ENCODE measurements around the gene NEU1.
"Not testable (repeated sequence)": the region's sequence is repeated elsewhere in the genome, so short reads cannot be mapped to it uniquely, and the experiment has no call there.

The NEU1 gene

DNA sequence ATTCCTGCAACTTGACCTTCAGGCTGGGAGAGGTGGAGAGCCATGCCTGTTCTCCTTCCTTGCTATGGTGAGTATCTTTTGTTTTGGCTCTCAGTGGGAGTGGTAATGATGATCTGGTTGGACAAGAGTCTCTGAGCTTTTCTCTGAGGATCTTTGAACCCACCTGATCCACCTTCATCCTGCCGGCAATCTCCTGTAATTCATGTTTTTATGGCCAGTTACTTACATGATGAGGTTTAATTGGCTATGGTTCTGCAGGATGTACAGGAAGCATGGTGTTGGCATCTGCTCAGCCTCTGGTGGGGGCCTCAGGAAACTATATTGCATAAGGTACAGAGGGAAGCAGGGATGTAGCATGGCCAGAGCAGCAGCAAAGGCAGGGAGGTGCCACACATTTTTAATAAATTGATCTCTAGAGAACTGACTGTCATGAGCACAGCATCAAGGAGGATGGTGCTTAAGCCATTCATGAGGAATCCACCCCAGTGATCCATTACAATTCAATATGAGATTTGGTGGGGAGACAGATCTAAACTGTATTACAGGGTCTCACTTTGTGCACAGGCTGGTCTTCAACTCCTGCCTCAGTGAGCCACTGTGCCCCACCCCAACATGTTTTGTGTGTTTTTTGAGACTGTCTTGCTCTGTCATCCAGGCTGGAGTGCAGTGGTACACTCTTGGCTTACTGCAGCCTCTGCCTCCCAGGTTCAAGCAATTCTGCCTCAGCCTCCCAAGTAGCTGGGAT, 25.1 kb downstream of the NEU1 start:
- DNase-seq: no peak

DNA sequence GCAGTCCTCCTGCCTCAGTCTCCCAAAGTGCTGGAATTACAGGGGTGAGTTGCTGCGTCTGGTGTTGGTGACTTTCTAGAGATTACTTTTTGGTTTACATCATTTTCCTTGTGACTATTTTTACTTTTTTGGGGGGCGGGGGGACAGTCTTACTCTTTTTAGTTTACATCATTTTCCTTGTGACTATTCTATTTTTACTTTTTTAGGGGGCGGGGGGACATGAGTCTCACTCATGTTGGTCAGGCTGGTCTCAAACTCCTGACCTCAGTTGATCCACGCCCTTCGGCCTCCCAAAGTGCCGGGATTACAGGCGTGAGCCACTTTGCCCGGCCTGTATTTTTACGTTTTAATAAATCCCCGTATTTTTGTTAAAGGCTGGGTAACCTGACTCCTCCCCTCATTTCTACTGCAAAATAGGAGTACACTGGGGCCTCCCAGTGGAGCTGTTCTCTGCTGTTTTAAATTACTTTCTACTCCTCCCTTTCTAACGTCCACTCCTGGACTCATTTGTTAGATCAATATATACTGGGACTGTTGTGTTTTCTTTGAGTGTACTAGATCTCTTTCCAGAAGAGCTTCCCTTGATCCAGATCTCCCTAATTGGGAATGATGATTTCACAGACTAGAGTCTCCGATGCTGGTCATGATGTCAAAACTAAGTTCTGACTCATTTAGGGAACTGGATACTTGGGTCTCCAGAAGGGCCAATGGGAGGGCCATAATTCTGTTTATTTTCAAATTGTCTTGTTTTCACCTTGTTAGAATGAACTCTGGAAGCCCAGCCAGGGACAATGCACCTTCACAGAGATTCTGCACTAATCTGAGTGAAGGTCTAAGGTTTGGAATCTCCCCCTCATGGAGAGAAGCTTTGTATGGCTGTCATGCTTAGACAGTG, 25.9 kb downstream of the NEU1 start:
- no peak for DNase-seq

DNA sequence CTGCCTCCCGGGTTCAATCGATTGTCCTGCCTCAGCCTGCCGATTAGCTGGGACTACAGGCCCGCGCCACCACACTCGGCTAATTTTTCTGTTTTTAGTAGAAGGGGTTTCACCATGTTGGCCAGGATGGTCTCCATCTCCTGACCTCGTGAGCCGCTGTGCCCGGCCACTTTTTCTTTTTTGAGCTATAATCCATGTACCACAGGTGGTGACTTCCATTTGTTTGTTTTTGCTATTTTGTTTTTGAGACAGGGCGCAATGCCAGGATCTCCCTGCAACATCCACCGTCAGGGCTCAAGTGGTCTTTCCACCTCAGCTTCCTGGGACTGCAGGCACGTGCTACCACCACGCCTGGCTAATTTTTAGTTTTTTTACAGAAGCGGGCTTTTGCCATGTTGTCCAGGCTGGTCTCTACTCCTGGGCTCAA, 26.6 kb downstream of the NEU1 start:
- DNase-seq: no peak

DNA sequence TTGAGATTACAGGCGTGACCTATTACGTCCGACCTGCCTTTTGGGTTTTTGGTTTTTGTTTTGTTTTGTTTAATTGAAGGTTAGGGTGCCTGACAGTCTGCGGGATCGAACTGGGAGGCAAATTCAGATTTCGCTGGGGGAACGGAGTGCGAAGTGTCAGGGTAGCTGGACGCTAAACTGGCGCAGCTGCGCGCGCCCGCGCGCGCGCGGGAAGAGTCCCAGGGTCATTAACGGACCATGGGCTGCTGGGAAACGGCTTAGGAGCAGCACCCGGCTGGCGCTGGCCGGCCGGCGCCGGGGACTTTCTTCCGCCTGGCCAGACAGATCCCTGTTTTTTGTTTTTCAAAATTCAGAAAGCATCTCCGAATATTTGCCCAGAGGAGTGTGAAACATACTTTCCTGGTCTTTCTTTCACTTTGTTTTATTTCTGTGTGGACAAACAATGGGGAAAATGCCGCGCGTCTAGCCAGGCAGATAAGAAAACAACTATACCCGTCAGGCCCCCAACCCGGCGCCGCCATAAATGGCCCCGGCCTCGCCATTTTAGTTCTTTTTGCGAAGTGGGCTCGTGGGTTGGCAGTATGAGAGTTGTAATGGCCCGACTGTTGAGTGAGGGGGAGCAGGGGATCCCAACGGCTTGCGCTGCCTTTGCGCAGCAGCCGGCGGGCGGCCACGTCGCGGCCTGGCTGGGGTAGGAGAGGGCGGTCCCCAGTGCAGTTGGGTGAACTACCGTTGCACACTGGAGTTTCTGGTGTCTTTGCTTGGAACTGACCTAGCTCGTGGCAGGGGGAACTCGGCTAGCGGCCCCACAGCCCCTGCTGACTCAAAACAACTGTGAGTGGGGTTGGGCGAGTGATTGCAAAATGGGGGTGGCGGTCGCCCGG, 28.0 kb downstream of the NEU1 start:
- peak; percentile 78 for DNase-seq

DNA sequence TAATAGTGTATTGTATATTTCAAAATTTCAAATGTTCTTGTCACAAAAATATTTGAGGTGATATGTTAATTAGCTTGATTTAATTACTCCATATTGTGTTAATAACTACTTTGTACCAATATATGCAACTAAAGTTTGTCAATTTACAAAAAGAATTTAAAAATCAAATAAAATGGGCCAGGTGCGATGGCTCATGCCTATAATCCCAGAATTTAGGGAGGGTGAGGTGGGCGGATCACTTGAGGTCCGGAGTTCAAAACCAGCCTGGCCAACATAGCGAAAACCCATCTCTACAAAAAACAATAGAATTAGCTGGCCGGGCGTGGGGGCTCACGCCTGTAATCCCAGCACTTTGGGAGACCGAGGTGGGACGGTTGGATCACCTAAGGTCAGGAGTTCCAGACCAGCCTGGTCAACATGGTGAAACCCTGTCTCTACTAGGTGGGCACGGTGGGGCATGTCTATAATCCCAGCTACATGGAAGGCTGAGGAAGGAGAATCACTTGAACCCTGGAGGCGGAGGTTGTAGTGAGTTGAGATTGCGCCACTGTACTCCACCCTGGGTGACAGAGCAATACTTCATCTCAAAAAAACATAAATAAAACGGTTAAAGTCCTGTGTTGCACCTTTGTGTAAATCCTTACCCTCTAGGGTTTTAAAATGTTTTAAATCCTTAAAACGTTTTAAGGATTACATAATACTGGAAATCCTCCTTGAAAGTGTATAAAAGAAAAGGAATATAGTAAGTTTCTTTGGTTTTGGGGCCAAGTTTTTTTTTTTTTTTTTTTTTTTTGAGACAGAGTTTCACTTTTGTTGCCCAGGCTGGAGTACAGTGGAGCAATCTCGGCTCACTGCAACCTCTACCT, 31.0 kb downstream of the NEU1 start:
- DNase-seq: no peak

DNA sequence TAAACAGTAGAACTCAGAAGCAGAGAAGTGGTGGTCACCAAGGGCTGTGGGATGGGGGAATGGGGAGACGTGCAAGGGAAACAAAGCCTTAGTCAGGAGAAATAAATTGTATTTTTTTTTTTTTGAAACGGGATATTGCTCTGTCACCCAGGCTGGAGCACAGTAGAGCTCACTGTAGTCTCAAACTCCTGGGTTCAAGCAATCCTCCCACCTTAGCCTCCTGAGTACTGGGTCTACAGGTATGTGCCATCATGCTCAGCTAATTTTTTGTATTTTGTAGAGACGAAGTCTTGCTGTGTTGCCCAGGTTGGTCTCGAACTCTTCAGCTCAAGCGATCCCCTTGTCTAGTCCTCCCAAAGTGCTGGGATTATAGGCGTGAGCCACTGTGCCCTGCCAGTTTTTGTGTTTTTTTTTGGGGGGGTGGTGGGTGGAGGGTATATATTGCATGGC, 31.7 kb downstream of the NEU1 start:
- DNase-seq: no peak

DNA sequence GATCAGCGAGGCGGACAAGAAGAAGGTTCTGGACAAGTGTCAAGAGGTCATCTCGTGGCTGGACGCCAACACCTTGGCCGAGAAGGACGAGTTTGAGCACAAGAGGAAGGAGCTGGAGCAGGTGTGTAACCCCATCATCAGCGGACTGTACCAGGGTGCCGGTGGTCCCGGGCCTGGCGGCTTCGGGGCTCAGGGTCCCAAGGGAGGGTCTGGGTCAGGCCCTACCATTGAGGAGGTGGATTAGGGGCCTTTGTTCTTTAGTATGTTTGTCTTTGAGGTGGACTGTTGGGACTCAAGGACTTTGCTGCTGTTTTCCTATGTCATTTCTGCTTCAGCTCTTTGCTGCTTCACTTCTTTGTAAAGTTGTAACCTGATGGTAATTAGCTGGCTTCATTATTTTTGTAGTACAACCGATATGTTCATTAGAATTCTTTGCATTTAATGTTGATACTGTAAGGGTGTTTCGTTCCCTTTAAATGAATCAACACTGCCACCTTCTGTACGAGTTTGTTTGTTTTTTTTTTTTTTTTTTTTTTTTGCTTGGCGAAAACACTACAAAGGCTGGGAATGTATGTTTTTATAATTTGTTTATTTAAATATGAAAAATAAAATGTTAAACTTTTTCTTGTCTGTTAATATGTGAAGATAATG, 32.9 kb downstream of the NEU1 start:
- DNase-seq: no peak

DNA sequence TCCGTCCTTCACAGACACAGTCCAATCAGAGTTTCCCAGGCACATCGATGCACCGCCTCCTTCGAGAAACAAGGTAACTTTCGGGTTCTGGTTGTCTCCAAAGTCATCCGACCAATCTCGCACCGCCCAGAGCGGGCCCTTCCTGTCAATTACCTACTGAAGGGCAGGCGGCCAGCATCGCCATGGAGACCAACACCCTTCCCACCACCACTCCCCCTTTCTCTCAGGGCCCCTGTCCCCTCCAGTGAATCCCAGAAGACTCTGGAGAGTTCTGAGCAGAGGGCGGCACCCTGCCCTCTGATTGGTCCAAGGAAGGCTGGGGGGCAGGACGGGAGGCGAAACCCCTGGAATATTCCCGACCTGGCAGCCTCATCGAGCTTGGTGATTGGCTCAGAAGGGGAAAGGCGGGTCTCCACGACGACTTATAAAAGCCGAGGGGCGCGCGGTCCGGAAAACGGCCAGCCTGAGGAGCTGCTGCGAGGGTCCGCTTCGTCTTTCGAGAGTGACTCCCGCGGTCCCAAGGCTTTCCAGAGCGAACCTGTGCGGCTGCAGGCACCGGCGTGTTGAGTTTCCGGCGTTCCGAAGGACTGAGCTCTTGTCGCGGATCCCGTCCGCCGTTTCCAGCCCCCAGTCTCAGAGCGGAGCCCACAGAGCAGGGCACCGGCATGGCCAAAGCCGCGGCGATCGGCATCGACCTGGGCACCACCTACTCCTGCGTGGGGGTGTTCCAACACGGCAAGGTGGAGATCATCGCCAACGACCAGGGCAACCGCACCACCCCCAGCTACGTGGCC, 35.1 kb downstream of the NEU1 start, which contains the start of gene HSPA1B:
Gene HSPA1B, plus strand, starts transcription at position 453 of the 794 bp plus-strand sequence. Its CDS starts 213 bp downstream, at position 666.
- DNase-seq: peak; percentile 99

DNA sequence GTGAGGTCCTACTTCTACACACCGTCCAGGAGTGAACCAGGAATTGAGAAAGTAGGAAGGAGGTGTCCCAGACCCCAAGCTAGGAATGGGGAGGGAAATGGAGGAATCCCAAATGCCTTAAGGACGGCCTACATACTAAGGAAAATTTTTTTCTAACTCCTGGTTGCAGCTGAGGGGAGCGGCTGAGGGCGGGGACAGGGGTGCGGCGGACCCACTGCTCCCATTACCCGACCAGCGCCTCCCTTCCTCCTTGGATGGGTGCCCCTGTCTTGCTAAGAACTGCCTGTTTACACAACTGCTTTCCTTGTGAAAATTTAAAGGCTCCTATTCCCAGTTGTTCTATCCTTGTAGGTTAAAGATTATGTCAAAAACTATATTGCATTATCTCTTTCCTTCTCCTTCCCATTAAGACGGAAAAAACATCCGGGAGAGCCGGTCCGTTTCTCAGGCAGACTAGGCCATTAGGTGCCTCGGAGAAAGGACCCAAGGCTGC, 35.8 kb downstream of the NEU1 start:
- DNase-seq: peak; percentile 76

DNA sequence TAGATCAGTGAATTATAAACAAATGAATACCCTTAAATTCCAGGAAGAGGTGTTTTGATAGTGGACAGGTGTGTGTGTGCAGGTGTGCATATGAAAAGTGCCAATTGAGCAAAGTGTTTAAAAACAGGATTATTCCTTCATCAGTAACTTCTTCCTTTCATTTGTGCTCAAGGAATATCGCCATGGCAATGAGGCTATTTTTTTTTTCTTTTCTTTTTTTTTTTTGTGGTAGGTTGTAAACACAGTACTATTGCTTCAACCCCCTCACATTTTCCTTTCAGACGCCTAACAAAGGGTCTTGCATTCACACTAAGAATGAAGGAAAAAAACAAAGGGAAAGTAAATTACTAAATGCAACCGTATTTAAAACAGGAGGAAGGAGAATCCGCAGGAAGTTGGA, 37.1 kb downstream of the NEU1 start:
- no peak for DNase-seq

DNA sequence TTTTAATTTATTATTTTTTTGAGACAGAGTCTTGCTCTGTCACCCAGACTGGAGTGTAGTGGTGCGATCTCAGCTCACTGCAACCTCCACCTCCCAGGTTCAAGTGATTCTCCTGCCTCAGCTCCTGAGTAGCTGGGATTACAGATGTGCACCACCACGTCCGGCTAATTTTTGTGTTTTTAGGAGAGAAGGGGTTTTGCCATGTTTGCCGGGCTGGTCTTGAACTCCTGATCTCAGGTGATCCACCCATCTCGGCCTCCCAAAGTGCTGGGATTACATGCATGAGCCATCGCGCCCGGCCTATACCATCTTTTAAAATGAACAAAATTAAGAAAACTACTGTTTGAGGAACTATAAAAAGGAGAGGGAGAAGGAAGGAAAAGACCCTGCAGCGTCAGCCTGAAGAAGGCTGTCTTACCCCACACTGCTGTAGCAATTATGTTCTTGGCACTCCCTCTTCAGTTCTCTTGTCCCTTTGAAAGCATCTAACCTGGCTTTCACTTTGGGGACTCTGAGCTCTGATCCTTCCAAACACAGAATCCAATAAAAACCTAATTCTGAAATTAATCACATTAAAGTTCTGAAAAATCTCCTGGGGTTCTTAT, 38.9 kb downstream of the NEU1 start:
- DNase-seq: not testable (repeated sequence)

DNA sequence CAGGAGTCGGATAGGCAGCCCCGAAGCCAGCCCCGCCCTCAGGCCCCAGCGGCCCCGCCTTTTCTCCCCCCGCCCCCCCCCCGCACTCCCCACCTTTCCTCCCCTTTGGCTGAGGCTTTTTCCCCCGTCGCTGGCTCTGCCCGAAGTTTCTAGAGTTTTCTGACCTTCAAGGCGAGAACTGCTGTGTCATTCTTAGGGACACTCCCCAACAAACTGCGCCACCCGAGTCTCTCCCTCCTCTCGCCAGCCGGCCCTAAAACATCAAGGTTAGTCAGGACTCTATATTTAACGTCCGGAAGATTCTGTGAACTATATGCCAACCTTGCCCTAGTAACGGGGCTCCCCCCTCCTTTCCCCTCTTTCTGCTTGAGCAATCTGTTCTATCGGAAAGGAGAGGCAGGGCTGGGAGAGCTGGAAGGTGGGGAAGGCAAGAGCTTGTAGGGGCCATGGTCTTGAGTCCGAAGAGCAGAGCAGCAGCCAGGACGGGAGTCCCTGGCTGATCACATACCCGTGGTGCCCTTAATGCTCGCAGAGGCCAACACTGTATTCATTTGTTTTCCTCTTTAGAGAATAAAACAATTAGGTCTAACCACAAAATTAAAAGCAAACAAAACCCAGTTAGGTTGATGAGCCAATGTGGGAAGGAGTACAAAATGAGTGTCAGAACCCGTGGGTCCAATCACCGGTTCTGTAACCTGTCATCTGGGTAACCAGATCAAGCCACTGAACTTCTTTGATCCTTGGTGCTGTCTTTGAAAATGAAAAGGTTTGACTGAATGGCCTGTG, 40.4 kb downstream of the NEU1 start:
- peak; percentile 58 for DNase-seq

DNA sequence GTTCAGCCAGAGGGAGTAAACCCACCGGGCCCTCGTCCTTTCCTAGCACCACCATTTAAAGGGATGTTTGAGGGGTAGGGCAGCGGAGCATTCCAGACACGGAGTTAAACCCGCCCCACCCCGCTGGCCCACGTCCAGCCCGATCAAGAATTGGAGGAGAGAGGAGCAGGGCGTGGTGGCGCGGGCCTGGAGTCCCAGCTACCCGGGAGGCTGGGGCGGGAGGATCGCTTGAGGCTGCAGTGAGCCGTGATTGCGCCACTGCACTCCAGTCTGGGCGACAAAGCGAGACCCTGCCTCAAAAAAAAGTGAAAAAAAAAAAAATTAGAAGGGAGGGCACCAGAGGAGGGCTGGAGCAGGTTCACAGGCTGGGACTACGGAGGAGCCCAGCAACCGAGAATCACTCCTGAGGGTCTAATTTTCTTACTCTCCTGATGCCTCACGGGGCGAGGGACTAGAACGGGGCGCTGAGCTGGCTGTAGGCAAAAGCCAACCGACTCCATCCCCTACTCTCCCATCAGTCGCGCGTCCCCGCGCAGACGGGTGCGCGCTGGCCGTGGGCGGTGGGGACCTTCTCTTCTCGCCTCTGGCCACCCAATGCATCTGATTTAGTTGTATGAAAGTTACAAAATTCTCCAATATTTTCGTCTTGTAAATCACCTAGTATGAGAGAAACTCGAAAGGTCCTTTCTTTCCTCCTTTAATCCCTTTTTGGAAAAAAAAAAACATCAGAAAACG, 41.2 kb downstream of the NEU1 start:
- no peak for DNase-seq

DNA sequence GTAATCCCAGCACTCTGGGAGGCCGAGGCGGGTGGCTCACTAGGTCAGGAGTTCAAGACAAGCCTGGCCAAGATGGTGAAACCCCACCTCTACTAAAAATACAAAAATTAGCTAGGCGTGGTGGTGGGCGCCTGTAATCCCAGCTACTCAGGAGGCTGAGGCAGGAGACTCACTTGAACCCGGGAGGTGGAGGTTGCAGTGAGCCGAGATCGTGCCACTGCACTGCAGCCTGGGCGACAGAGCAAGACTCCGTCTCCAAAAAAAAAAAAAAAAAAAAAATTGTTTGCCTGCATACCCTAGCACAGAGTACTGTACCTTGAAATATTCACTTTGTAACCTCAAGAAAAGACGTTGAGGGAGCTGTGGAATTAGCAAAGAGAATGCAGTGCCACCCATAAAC, 42.2 kb downstream of the NEU1 start:
- not testable (repeated sequence) for DNase-seq

DNA sequence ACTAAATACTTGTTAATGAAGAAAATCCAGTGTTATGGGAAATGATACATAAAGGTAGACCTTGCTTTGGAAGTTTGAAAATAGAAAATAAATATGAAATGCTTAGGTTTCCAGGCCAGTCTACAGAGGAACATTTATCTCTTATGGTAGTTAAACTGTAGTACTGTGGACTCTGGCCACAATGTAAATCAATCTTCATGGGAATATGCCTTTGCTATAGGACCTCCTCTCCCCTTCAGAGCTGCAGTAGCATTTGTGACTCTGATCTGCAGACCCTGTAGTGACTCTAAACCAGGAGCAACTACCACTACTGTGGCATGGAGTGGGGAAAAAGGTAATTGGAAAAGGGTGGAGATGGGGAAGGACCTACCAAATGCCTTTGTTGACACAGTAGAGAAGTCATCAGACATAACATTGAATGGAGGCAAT, 42.7 kb downstream of the NEU1 start:
- no peak for DNase-seq

DNA sequence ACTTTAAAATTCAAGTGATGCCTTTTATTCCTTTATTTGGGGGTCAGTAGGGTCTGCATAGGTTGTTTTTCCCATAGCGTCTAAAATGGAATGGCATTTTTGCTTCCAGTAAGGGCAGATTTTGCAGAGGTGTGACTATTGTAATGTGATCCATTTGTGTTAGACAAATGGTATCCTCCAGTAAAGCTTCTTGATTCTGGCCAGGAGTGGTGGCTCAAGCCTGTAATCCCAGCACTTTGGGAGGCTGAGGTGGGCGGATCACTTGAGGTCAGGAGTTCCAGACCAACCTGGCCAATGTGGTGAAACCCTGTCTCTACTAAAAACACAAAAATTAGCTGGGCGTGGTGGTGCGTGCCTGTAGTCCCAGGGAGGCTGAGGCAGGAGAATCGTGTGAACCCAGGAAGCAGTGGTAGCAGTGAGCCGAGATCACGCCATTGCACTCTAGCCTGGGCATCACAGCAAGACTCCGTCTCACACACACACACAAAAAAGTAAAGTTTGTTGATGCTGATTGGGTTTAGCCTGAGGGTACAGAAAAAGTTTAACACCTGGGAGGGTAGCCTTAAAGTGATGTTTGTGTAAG, 44.6 kb downstream of the NEU1 start:
- DNase-seq: not testable (repeated sequence)

DNA sequence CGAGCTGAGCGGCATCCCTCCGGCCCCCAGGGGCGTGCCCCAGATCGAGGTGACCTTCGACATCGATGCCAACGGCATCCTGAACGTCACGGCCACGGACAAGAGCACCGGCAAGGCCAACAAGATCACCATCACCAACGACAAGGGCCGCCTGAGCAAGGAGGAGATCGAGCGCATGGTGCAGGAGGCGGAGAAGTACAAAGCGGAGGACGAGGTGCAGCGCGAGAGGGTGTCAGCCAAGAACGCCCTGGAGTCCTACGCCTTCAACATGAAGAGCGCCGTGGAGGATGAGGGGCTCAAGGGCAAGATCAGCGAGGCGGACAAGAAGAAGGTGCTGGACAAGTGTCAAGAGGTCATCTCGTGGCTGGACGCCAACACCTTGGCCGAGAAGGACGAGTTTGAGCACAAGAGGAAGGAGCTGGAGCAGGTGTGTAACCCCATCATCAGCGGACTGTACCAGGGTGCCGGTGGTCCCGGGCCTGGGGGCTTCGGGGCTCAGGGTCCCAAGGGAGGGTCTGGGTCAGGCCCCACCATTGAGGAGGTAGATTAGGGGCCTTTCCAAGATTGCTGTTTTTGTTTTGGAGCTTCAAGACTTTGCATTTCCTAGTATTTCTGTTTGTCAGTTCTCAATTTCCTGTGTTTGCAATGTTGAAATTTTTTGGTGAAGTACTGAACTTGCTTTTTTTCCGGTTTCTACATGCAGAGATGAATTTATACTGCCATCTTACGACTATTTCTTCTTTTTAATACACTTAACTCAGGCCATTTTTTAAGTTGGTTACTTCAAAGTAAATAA, 45.3 kb downstream of the NEU1 start:
- DNase-seq: not testable (repeated sequence)

Measured in T1000 (cell line).